ENCODE data around the gene WDR27. TPM values are rescaled to one million over a fixed set of nuclear protein-coding genes. Genes with fewer than 3 reads are reported as not detected.

The WDR27 gene
- total RNA-seq, 3 donors from 2014 or later = 30.9 to 60.5 (median 49.1) TPM

DNA sequence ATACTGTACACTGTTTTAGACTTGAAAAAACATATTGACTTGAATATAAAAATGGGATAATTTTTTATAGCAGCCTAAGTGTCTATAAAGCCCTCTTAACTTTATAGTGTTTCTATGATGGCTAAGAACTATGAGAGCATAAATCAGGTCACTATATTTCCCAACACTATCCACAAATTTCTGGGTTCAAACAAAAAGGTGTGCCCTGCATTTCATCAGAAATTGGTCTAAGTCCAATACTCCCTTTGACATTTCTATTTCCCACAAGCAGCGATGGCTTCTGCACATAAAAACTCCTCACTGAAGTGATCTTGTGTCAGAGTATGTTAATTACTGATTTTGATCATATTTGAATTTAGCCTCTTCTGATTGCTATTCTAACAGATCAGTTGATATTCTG lies 143.9 kb downstream of the WDR27 start:
- Histone ChIP-seq H3K4me1 (ENCODE audit: low read depth) (no peaks in the 10 kb centered on the region), H3K36me3 (ENCODE audit: low read depth) (no peaks in the 10 kb centered on the region), H3K9me3 (no peaks in the 10 kb centered on the region), H3K4me3 (no peak overlapping the region)
- DNase-seq = no peak
- intact Hi-C loops (cut with DNase I, micrococcal nuclease) = no loop called here
- TF ChIP-seq, protein P1, sequence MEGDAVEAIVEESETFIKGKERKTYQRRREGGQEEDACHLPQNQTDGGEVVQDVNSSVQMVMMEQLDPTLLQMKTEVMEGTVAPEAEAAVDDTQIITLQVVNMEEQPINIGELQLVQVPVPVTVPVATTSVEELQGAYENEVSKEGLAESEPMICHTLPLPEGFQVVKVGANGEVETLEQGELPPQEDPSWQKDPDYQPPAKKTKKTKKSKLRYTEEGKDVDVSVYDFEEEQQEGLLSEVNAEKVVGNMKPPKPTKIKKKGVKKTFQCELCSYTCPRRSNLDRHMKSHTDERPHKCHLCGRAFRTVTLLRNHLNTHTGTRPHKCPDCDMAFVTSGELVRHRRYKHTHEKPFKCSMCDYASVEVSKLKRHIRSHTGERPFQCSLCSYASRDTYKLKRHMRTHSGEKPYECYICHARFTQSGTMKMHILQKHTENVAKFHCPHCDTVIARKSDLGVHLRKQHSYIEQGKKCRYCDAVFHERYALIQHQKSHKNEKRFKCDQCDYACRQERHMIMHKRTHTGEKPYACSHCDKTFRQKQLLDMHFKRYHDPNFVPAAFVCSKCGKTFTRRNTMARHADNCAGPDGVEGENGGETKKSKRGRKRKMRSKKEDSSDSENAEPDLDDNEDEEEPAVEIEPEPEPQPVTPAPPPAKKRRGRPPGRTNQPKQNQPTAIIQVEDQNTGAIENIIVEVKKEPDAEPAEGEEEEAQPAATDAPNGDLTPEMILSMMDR (IDR thresholded peaks at IDR 0.05) = no peak
- ATAC-seq = no peak

DNA sequence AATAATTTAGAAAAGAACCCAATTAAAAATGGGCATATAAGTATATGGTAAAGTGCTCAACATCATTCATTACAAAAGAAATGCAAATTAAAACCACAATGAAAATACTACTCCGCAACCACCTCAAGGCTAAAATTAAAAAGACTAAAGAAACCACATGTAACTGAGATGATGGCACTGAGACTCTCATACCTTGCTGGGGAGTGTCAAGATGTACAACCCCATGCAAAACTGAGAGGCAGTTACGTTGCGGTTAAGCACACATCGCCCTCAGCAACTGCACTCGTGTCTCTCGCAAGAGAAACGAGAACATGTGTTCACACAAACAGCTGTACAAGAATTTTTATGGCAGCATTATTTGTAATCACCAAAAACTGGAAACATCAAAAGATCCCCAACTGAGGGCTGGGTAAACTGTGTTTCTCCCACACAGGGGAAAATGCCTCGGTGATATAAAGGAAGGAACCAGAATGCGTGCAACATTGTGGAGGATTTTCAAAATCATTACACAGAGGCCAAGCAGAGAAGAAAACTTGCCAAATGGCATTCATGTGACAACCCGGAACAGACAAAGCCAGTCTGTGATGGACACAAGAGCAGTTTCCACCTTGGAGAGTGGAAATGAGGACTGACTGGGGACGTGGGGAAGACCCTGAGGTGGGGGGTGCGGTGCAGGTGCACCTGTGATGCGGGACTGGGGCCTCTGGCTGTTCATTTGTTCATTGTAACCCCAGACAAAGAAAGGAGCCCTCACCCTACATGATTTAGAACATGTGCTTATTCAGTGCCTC lies 144.9 kb downstream of the WDR27 start:
- ATAC-seq (peak; percentile 72), DNase-seq (no peak)
- H3K36me3 ChIP-seq (ENCODE audit: low read depth) = no peaks in the 10 kb centered on the region
- H3K4me1 ChIP-seq (ENCODE audit: low read depth) = no peaks in the 10 kb centered on the region
- no peak overlapping the region for H3K4me3 ChIP-seq
- H3K9me3 ChIP-seq = no peaks in the 10 kb centered on the region
- TF ChIP-seq, protein P1 (IDR thresholded peaks at IDR 0.05) = no peak
- intact Hi-C loops (cut with DNase I, micrococcal nuclease) = no loop called here

DNA sequence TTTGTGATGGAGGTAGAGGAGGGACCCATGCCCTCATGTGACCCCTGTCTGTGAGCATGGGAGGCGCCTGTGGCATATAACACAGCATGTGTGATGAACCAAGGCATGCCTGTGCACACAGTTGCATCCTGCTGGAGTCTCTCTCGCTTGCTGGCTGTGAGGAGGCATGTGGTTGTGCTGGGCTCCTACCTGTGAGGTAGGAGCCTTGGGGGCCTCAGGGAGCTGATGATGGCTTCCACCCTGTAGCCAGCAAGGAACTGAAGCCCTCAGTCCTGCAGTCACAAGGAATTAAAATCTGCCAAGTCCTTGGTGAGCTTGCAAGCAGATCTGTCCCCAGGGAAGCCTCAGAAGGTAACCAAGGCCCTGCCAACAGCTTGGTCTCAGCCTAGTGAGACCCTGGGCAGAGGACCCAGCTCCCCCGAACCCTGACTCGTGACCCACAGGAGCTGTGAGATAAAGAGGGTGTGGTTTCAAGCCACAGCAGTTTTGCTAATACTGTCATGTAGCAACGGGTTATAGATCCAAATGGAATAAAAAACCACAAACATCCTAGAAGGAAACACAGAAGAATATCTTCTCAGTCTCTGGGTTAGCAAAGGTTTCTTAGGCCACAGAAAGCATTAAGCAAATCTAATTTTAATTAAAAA lies 145.7 kb downstream of the WDR27 start:
- Histone ChIP-seq H3K9me3 (no peaks in the 10 kb centered on the region), H3K4me3 (no peak overlapping the region), H3K36me3 (ENCODE audit: low read depth) (no peaks in the 10 kb centered on the region), H3K4me1 (ENCODE audit: low read depth) (no peaks in the 10 kb centered on the region)
- ATAC-seq (no peak), DNase-seq (no peak)
- intact Hi-C loops (cut with DNase I, micrococcal nuclease) = no loop called here
- TF ChIP-seq, protein P1 (IDR thresholded peaks at IDR 0.05) = no peak

DNA sequence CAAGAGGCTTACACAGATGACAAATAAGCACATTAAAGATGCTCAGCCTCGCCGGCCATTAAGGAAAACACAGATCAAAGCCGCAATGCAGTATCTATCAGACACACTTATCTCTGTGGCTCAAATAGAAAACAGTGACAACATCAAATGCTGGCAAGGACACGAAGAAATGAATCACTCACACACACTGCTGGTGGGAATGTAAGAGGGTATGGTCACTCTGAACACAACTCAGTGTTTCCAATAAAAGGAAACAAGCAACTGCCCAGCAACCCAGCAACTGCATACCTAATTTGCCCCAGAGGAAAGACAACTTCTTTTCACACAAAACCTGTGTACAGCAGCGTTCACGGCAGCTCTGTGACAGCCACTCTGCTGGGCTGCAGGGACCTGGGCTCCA lies 155.8 kb downstream of the WDR27 start:
- Histone ChIP-seq H3K9me3 (peaks cover 4% of the 10 kb centered on the region), H3K4me1 (ENCODE audit: low read depth) (no peaks in the 10 kb centered on the region), H3K4me3 (no peak overlapping the region), H3K36me3 (ENCODE audit: low read depth) (no peaks in the 10 kb centered on the region)
- TF ChIP-seq, protein P1 (IDR thresholded peaks at IDR 0.05) = no peak
- DNase-seq (no peak), ATAC-seq (no peak)
- intact Hi-C loops (cut with DNase I, micrococcal nuclease) = no loop called here

DNA sequence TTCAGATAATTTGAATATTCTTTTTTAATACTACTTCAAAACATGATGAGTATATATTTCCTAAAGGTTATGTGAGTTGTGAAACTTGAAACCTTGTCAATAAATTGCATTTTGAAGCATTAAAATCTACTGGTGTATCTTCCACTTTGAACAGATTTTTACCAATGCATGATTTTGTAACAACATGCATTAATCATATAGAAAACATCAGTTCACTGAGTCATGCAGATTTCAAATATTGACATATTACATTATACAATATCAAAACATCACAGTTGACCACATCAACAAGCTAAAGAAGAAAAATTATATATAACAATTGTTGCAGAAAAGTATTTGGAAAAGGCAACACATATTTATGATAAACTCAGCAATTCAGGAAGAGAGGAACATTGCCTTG lies 158.1 kb downstream of the WDR27 start:
- intact Hi-C loops (cut with DNase I, micrococcal nuclease) = no loop called here
- TF ChIP-seq, protein P1 (IDR thresholded peaks at IDR 0.05) = no peak
- H3K9me3 ChIP-seq = peaks cover 4% of the 10 kb centered on the region
- H3K36me3 ChIP-seq (ENCODE audit: low read depth) = no peaks in the 10 kb centered on the region
- DNase-seq (no peak), ATAC-seq (no peak)
- no peaks in the 10 kb centered on the region for H3K4me1 ChIP-seq (ENCODE audit: low read depth)
- no peak overlapping the region for H3K4me3 ChIP-seq

All from mucosa of descending colon (tissue), 3 donors.